Epithelial cell of esophagus (primary cell): ENCODE measurements around the gene MDM4.

ENCODE experiments used
- DNase-seq: peaks from one replicate; pipeline ENCODE4 v3.0.0; 2010; ENCODE audit warnings: low read depth
- H3K4me3 ChIP-seq: 2 replicates; pipeline ENCODE4 v1.5.1; 2011; ENCODE audit warnings: mild to moderate bottlenecking, low read length, control low read depth
- TF ChIP-seq, protein P1 (sequence below): IDR thresholded peaks from 2 replicates; pipeline ENCODE4 v1.5.1; 2011; ENCODE audit warnings: low read depth, mild to moderate bottlenecking, low read length, control low read depth, inconsistent platforms; ENCODE audit not compliant: insufficient read depth; ENCODE audit errors: missing control alignments

Gene MDM4

DNA sequence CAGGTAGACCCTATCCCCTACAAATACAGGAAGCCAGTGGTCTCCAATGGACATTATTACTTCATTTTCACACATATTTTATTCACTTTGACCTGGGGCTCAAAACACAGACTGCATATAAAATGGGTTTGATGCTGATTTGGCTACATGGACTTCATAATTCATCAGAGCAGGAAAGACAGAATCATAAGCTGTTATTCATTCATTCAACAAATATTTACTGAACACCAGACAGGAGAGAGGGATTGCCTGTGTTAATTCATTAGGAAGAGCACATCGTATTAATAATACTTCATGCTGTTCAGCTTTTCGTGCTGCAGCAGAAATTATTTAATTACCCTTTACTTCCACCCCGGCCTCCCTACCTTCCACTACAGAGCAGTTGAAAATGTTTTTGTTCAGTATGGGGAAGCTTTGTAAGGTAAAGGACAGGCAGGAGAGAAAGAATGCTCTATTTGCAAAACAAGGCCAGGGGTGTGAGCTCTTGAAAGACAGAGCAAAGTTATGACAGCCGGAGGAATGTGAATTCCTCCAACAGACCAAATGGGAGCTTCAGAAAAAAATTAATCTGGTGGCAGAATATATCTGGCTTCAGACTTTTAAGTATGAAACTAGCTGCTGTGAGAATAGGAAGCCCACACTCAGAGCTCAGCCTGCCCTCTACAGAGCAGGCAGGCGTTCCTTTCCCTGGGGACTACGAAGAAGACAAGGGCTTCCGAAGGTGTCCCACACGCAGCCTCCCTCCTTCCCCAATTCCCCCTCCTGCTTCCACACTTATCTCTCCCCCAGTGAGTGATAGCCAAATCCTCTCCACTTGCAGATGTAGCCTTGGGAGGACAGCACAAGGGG is 58.0 kb downstream of the MDM4 start:
- no peak overlapping the region for H3K4me3 ChIP-seq
- no peak for DNase-seq
- TF ChIP-seq, protein P1, sequence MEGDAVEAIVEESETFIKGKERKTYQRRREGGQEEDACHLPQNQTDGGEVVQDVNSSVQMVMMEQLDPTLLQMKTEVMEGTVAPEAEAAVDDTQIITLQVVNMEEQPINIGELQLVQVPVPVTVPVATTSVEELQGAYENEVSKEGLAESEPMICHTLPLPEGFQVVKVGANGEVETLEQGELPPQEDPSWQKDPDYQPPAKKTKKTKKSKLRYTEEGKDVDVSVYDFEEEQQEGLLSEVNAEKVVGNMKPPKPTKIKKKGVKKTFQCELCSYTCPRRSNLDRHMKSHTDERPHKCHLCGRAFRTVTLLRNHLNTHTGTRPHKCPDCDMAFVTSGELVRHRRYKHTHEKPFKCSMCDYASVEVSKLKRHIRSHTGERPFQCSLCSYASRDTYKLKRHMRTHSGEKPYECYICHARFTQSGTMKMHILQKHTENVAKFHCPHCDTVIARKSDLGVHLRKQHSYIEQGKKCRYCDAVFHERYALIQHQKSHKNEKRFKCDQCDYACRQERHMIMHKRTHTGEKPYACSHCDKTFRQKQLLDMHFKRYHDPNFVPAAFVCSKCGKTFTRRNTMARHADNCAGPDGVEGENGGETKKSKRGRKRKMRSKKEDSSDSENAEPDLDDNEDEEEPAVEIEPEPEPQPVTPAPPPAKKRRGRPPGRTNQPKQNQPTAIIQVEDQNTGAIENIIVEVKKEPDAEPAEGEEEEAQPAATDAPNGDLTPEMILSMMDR = no peak

- H3K4me3 ChIP-seq = no peak overlapping the region
- TF ChIP-seq, protein P1 = no peak
- DNase-seq = no peak
Observed at GRCh38 chr1:204574865-204575163, 58.6 kb downstream of the MDM4 start.

GRCh38 chr1:204575221-204576190 is 59.3 kb downstream of the MDM4 start:
- H3K4me3 ChIP-seq = no peak overlapping the region
- TF ChIP-seq, protein P1 = no peak
- DNase-seq = no peak

- no peak for DNase-seq
- TF ChIP-seq, protein P1 = no peak
- H3K4me3 ChIP-seq = no peak overlapping the region
Observed at GRCh38 chr1:204576422-204576821, 60.2 kb downstream of the MDM4 start.

- no peak for DNase-seq
- TF ChIP-seq, protein P1 = no peak
- no peak overlapping the region for H3K4me3 ChIP-seq
Observed at GRCh38 chr1:204577794-204578478, 61.7 kb downstream of the MDM4 start.

GRCh38 chr1:204578867-204579664 is 62.9 kb downstream of the MDM4 start:
- H3K4me3 ChIP-seq = no peak overlapping the region
- TF ChIP-seq, protein P1 = no peak
- DNase-seq = no peak
